ENCODE results near the gene NPTX1.

DNA sequence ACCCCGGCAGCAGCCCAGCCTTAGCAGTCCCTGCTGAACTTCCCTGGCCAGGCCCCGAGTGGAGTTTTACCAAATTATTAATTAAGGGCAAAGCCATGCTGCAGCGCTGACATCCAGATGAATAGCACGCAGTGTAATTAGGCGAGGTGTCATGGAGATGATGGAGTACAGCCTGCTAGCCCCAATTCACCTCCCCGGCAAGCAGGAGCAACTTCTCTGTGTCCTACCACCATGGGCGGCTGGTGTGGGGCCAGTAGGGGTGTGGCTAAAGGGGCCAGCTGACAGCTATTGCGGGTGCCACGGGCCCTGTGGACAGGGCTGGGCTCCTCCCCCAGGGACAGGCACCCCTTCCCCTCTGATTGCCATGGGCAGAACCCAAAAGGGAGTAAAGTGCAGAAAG, 36.9 kb downstream of the NPTX1 start:
- TF ChIP-seq POLR2A (IDR thresholded peaks at IDR 0.05): no peak
- TF ChIP-seq, protein P1, sequence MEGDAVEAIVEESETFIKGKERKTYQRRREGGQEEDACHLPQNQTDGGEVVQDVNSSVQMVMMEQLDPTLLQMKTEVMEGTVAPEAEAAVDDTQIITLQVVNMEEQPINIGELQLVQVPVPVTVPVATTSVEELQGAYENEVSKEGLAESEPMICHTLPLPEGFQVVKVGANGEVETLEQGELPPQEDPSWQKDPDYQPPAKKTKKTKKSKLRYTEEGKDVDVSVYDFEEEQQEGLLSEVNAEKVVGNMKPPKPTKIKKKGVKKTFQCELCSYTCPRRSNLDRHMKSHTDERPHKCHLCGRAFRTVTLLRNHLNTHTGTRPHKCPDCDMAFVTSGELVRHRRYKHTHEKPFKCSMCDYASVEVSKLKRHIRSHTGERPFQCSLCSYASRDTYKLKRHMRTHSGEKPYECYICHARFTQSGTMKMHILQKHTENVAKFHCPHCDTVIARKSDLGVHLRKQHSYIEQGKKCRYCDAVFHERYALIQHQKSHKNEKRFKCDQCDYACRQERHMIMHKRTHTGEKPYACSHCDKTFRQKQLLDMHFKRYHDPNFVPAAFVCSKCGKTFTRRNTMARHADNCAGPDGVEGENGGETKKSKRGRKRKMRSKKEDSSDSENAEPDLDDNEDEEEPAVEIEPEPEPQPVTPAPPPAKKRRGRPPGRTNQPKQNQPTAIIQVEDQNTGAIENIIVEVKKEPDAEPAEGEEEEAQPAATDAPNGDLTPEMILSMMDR (IDR thresholded peaks at IDR 0.05): no peak

Measured in lower leg skin (tissue), 3 donors.